IMR-90 (cell line): ENCODE data around the gene COL2A1.

ENCODE experiments used
- CTCF ChIP-seq: conservative IDR thresholded peaks from 2 replicates; pipeline ENCODE4 v1.5.1; 2012; ENCODE audit warnings: mild to moderate bottlenecking, low read depth, low read length, improper control_type of control experiment
- RCOR1 ChIP-seq: IDR thresholded peaks from 2 replicates; pipeline ENCODE4 v1.6.1; 2012; ENCODE audit warnings: mild to moderate bottlenecking, low read length, improper control_type of control experiment; ENCODE audit not compliant: insufficient replicate concordance

- no peak for TF ChIP-seq RCOR1
- no peak for TF ChIP-seq CTCF
These were observed 1.9 kb downstream of the COL2A1 start for GRCh38 chr12:48002414-48002730.
